Bronchial smooth muscle cell (primary cell): ENCODE data around the gene SLC39A3. TPM values are rescaled to one million over a fixed set of nuclear protein-coding genes. Genes with fewer than 3 reads are reported as not detected.

Experiments
- total RNA-seq: library from RNA; depleted of rRNA; stranded (reverse); fragments of >200 nt; gene quantifications from 2 replicates; pipeline ENCODE4 v1.2.1, GENCODE V29; 2014

Gene SLC39A3, protein sequence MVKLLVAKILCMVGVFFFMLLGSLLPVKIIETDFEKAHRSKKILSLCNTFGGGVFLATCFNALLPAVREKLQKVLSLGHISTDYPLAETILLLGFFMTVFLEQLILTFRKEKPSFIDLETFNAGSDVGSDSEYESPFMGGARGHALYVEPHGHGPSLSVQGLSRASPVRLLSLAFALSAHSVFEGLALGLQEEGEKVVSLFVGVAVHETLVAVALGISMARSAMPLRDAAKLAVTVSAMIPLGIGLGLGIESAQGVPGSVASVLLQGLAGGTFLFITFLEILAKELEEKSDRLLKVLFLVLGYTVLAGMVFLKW
- total RNA-seq = 21.6 and 30.7 TPM in 2 replicates

DNA sequence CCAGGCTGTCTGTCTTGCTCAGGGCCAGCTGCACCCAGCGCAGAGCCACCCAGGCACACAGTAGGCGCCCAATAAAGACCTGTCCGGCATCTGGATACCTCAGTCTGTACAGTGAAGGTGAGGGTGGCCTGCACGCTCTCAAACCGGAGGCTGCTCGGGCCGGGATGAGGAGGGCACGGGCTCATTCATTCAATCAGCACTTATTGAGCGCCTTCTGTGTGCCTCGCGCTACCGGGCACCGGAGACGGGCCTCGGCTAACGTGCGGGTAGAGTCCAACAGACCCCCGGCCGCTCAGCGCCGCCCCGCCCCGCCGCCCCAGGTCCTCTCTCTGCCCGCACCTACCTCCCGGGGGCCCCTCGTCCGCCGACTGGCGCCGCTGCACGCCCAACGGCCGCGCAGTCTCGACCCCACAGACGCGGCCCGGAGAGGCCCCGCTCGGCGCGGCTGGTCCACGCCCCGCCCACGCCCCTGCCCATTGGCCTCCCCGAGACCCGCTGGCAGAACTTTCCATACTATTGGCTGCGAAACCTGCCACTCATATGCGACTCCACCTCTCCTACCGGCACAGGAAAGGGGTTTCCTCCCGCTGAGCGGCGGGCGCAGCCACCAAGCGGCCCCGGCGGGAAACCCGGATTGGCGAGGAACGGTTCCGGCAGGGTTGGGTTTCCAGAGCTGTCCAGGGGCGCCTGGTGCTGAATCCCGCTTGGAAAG is at the start of gene SLC39A3:
Gene SLC39A3, minus strand, starts transcription at position 416 of the 712 bp plus-strand sequence. CDS start 2,760 bp downstream, outside the sequence.

DNA sequence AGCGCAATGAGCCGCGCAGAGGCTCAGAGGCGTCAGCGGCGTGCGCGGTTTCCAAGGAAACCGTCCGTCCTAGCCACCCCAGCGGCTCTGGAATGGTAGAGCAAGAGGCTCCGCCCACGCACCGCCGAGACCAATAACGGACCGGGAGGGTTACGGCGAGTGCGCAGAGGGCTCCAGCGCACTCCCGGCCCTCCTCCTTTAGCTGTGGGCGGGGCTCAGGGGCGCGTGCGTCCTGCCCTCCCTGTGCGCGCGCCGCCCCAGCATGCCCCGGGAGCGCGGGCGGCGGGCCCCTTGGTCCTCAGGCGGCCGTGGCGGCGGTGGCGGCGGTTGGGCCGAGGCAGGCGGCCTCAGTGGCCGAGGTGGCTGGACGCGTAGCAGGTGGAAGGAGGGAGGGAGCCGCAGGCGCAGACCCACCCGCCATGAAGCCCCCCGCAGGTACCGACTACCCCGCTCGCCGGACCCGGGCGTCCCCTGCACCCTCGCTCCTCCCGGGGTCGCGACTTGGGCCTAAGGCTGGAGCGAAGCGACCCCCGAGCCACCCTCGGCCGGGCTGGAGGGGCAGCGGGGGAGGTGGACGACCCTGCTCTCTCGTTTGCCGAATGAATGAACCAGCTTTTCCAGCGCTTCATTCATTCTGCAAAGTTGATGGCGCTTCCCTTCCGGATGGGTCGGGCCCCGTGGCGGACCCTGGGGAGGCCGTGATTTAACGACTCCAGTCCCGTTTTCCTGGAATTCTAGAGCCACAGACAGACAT is 45.6 kb upstream of the SLC39A3 start, which contains the start of gene THOP1:
Gene THOP1, plus strand, starts transcription at position 260 of the 754 bp plus-strand sequence. Its CDS starts 160 bp downstream, at position 420.

DNA sequence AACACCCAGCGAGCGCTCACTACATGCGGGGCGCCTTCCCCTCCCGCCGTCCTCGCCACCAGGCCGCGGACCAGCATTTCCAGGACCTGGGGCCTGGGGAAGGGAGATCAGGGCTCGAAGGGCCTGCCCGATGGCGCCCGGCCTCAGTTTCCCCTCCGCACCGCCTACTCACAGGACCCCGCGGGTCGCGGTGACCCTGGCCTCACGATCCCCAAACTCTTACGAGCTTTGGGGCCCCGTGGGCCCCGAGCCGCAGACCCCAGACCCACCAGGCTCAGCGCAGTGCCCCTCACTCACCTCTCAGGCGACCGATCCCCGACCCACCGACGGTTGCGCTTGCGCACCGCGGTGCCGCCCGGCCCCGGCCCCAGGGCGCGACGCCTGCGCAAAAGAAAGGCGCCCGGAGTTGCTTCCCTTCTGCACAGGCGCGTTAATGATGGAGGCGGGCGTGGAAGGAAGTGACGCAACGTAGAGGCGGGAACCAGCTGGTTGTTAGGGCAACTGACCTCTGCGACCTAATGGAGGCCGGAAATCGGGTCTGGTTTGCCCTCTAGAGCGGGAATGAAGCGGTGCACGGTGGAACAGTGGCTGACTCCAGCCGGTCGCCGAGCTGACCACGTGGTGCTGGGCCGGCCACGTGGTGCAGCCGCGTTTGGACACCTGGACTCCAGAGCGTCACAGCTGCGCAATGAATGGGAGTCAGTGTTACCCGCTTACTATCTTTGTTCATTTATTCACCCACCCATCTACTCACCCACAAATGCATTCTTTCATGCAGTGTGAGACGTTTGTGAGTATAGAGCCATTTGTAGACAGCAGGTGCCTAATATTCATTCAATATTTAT is 43.3 kb upstream of the SLC39A3 start, which contains the start of gene SGTA:
Gene SGTA, minus strand, starts transcription at position 338 of the 845 bp plus-strand sequence. CDS start 14,205 bp downstream, outside the sequence.

DNA sequence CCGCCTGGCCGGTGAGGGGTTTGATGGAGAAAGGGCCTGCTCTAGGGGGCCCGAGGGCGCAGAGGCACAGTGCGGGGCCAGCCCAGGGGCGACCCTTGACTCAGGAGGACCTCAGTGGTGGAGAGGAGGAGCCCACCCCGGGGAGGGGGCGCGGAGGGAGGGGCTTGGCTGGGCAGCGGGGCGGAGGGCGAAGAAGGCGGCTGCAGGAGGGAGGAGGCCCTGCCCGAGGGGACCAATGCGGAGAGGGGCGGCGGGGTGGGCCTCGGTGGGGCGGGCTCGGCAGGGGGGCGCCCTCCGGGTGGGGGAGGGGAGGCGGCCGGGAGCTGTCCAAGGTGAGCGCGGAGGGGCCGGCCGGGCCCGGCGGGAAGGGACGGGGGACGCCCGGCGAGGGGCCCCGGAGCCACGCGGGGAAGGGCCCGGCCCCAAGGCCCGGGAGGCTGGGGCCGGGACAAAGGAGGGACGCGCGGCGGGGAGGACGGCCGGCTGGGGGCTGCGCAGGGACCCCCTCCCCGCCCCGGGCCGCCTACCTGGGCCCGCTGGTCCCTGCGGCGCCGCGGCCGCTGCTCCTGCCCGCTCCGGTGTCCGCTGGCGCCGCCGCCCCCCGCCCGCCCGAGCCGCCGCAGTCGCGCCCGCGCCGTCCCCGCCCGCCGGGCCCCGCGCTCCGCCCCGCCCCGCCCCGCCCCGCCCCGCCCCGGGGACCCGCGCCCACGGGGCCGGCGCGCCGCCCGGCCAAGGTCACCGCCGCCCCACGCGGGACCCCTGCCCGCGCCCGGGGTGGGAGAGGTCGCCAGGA is 18.8 kb downstream of the SLC39A3 start, which contains the start of gene DIRAS1:
Gene DIRAS1, minus strand, starts transcription at position 596 of the 793 bp plus-strand sequence. CDS start 3,566 bp downstream, outside the sequence.

DNA sequence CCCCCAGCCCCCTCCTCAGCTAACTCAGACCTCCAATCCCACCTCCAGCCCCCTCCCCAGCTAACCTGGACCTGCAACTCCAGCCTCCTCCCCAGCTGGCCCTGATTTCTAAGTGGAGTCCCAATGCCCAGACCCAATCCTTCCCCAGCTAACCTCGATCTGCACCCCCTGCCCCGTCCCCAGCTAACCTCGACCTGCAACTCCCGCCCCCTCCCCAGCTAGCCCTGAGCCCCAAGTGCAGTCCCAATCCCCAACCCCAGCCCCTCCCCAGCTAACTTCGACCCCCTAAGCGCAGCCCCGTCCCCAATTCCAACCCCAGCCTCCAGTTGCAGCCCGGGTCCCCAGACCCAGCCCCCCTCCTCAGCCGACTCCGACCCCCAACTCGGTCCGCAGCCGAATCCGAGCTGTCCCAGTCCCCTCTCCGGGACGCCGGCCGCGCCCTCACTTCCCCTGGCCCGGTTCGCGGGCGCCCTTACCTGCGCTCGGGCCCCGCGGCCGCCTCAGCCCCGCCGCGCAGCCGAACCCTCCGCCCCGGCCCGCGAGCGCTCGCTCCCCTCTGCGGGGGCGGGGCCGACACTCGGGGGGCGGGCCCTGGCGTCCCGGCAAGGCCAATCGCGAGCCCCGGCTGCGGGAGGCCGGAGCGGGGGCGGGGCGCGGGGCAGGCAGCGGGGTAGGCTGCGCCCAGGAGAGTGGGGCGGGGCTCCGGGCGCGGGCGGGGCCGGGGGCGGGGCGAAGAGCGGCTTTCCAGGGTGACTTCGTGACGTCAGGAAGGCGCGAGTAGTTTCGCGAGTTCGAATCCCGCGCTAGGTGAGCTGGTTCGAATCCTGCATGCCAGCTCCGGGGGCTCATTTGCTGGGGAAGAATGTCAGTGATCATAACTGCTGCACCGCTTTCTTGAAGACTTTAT is 37.4 kb downstream of the SLC39A3 start, which contains the start of gene GNG7:
Gene GNG7, minus strand, starts transcription at position 525 of the 907 bp plus-strand sequence. CDS start 182,006 bp downstream, outside the sequence.

Other genes with a start within 250 kb of the SLC39A3 start
- 0.17 and 0.47 TPM in 2 replicates for gene GNG7, start 37.3 kb downstream of the SLC39A3 start, total RNA-seq
- 2.0 and 7.2 TPM in 2 replicates for gene DIRAS1, start 18.6 kb downstream of the SLC39A3 start, total RNA-seq
- gene SGTA, start 43.3 kb upstream of the SLC39A3 start, total RNA-seq = 18.0 and 18.4 TPM in 2 replicates
- gene THOP1, start 45.5 kb upstream of the SLC39A3 start, total RNA-seq = 51.5 and 54.9 TPM in 2 replicates
- 4.0 and 4.1 TPM in 2 replicates for gene ZNF554, start 79.9 kb upstream of the SLC39A3 start, total RNA-seq
- gene ZNF555, start 101.5 kb upstream of the SLC39A3 start, total RNA-seq = 3.8 and 7.3 TPM in 2 replicates
- gene ZNF556, start 127.3 kb upstream of the SLC39A3 start, total RNA-seq = 0.09 TPM in 1 of 2 replicates, not detected in the other
- 3.5 TPM in 2 replicates for gene ZNF57, start 160.9 kb upstream of the SLC39A3 start, total RNA-seq
- gene ZNF77, start 205.0 kb upstream of the SLC39A3 start, total RNA-seq = 3.3 and 4.3 TPM in 2 replicates
- 0.63 and 0.94 TPM in 2 replicates for gene TLE6, start 237.5 kb upstream of the SLC39A3 start, total RNA-seq